GM23338 (cell line): ENCODE data around the gene ADCYAP1R1. TPM values are rescaled to one million over a fixed set of nuclear protein-coding genes. Genes with fewer than 3 reads are reported as not detected.

Source experiments
- ATAC-seq: fragments of 200-7000 bp; cut with Tn5 transposase; 3 replicates; pipeline ENCODE4 v1.9.1; 2020
- DNase-seq: peaks from one replicate; pipeline ENCODE4 v3.0.0-alpha.2; 2015; ENCODE audit warnings: low spot score
- H2AFZ ChIP-seq: fragments of 200-600 bp; sonication (generic); 2 replicates; pipeline ENCODE4 v1.8.0; 2016; ENCODE audit warnings: antibody characterized with exemption, mild to moderate bottlenecking, moderate library complexity
- H3F3A ChIP-seq: fragments of 200-600 bp; sonication (generic); replicated peaks from 2 replicates; pipeline ENCODE4 v1.8.0; 2017; ENCODE audit warnings: antibody characterized with exemption, mixed run types, low read depth
- H3K27ac ChIP-seq: fragments of 200-600 bp; sonication (generic); 2 replicates; pipeline ENCODE4 v1.6.1; 2016; ENCODE audit warnings: low read depth
- H3K27me3 ChIP-seq: fragments of 200-600 bp; sonication (generic); 2 replicates; pipeline ENCODE4 v1.8.0; 2016; ENCODE audit warnings: mild to moderate bottlenecking, mixed run types, moderate library complexity; ENCODE audit not compliant: insufficient read depth
- H3K36me3 ChIP-seq: fragments of 200-600 bp; sonication (generic); 2 replicates; pipeline ENCODE4 v1.8.0; 2016; ENCODE audit warnings: mild to moderate bottlenecking; ENCODE audit not compliant: insufficient read depth
- H3K4me1 ChIP-seq: fragments of 200-600 bp; sonication (generic); 2 replicates; pipeline ENCODE4 v1.8.0; 2016; ENCODE audit warnings: mild to moderate bottlenecking, moderate library complexity; ENCODE audit not compliant: insufficient read depth
- H3K4me2 ChIP-seq: fragments of 200-600 bp; sonication (generic); 2 replicates; pipeline ENCODE4 v1.7.1; 2017; ENCODE audit warnings: mixed run types
- H3K4me3 ChIP-seq: fragments of 200-600 bp; sonication (generic); 2 replicates; pipeline ENCODE4 v1.6.1; 2016; ENCODE audit warnings: mixed run types
- H3K79me2 ChIP-seq: fragments of 200-600 bp; sonication (generic); replicated peaks from 2 replicates; pipeline ENCODE4 v1.8.0; 2017; ENCODE audit warnings: mild to moderate bottlenecking; ENCODE audit not compliant: insufficient read depth
- H3K9me2 ChIP-seq: fragments of 200-600 bp; sonication (generic); 2 replicates; pipeline ENCODE4 v1.8.0; 2017; ENCODE audit not compliant: insufficient read depth
- H4K20me1 ChIP-seq: fragments of 200-600 bp; sonication (generic); replicated peaks from 2 replicates; pipeline ENCODE4 v1.8.0; 2017; ENCODE audit warnings: mild to moderate bottlenecking; ENCODE audit not compliant: insufficient read depth
- H3K27ac Mint-ChIP-seq: 2 replicates; pipeline ENCODE4 v1.8.0; 2020; ENCODE audit warnings: inconsistent platforms, mild to moderate bottlenecking, moderate library complexity, mixed read lengths
- H3K27me3 Mint-ChIP-seq: 3 replicates; pipeline ENCODE4 v1.8.0; 2022; ENCODE audit warnings: low read depth, mild to moderate bottlenecking, moderate library complexity, mixed read lengths, inconsistent platforms; ENCODE audit not compliant: insufficient read depth, poor library complexity
- H3K36me3 Mint-ChIP-seq: 3 replicates; pipeline ENCODE4 v1.8.0; 2021; ENCODE audit warnings: low read depth, mild to moderate bottlenecking, inconsistent platforms, moderate library complexity, mixed read lengths
- H3K4me1 Mint-ChIP-seq: 3 replicates; pipeline ENCODE4 v1.8.0; 2020; ENCODE audit warnings: mild to moderate bottlenecking, inconsistent platforms, mixed read lengths
- H3K4me3 Mint-ChIP-seq: 3 replicates; pipeline ENCODE4 v1.8.0; 2021; ENCODE audit warnings: moderate library complexity, mild to moderate bottlenecking, inconsistent platforms, mixed read lengths
- H3K9me3 Mint-ChIP-seq: 3 replicates; pipeline ENCODE4 v1.8.0; 2020; ENCODE audit warnings: moderate library complexity, mild to moderate bottlenecking, inconsistent platforms, mixed read lengths
- ETS1 ChIP-seq: IDR thresholded peaks from 2 replicates; pipeline ENCODE4 v1.6.1; 2016; ENCODE audit warnings: antibody characterized with exemption
- REST ChIP-seq: IDR thresholded peaks from one replicate; pipeline ENCODE4 v1.6.1; 2018; ENCODE audit warnings: antibody characterized with exemption; ENCODE audit not compliant: unreplicated experiment
- ZNF462 ChIP-seq: fragments of 250-450 bp; sonication (Bioruptor Pico); IDR thresholded peaks from 2 replicates; pipeline ENCODE4 v1.5.0; 2020; ENCODE audit warnings: mild to moderate bottlenecking, moderate library complexity
- polyA plus RNA-seq: library from polyadenylated mRNA; unstranded; fragments of >200 nt; fragmentation: Nextera tagmentation; extraction: Ambion mirVana; gene quantifications from 2 replicates; pipeline ENCODE4 v1.2.1, GENCODE V29; 2016
- total RNA-seq: library from RNA; depleted of rRNA; stranded (reverse); fragments of >200 nt; shearing (Covaris generic); gene quantifications from 2 replicates; pipeline ENCODE4 v1.2.3, GENCODE V29; 2014

ADCYAP1R1 gene
- total and polyA plus RNA-seq, 2 experiments from 2014 or later = 1.8 to 10.6 TPM

GRCh38 chr7:31046723-31047122, 5.4 kb upstream of the ADCYAP1R1 start:
- Histone ChIP-seq H3K4me2 (no peak overlapping the region), H3K4me1 (no peaks in the 10 kb centered on the region; the same call in none of the 2 replicates), H3K4me3 (no peak overlapping the region), H3F3A (0 out of 2 replicates have a peak, but pooled peaks cover 4% of the 10 kb centered on the region), H3K27me3 (peaks cover 12% of the 10 kb centered on the region; the same call in 1 of the 2 replicates), H2AFZ (no peak overlapping the region), H3K79me2 (no peaks in the 10 kb centered on the region), H3K9me2 (no peaks in the 10 kb centered on the region), H4K20me1 (no peaks in the 10 kb centered on the region), H3K36me3 (no peaks in the 10 kb centered on the region), H3K27ac (no peak overlapping the region)
- Mint-ChIP-seq H3K4me1 (peaks cover 25% of the 10 kb centered on the region), H3K4me3 (no peak overlapping the region), H3K27ac (no peak overlapping the region), H3K9me3 (no peaks in the 10 kb centered on the region), H3K27me3 (peaks cover 16% of the 10 kb centered on the region), H3K36me3 (no peaks in the 10 kb centered on the region)
- TF ChIP-seq ZNF462 (CRISPR knock-in tag) = no peak
- no peak for TF ChIP-seq ETS1
- no peak for TF ChIP-seq REST
- no peak for DNase-seq
- no peak for ATAC-seq
